Keratinocyte (primary cell): Measurements from ENCODE around the gene TP63.

Source experiments
- CTCF ChIP-seq, 3 experiments: IDR thresholded peaks in 1 of 3; conservative IDR thresholded peaks in 1 of 3; optimal IDR thresholded peaks in 1 of 3; 2 replicates in 2 of 3; 3 replicates in 1 of 3; pipeline versions ENCODE3 to v1.5.1; 2011; ENCODE audit warnings: low read length in 3 of 3, mild to moderate bottlenecking in 3 of 3, moderate library complexity in 2 of 3, control low read depth in 1 of 3, inconsistent platforms in 1 of 3; ENCODE audit not compliant: insufficient read depth in 2 of 3; ENCODE audit errors: extremely low read depth in 1 of 3
- EZH2 ChIP-seq: IDR thresholded peaks from one replicate; pipeline ENCODE4 v1.6.1; 2012; ENCODE audit warnings: inconsistent platforms, mild to moderate bottlenecking, low read length, moderate library complexity

GRCh38 chr3:189582179-189582578, 49.0 kb upstream of the TP63 start:
- TF ChIP-seq CTCF (optimal IDR thresholded peaks at IDR 0.05 in 1 of 3, IDR thresholded peaks at IDR 0.05 in 1 of 3, conservative IDR thresholded peaks at IDR 0.05 in 1 of 3; ENCODE audit: extremely low read depth in 1 of 3, insufficient read depth in 2 of 3, low read length in 3 of 3) = no peak
- no peak for TF ChIP-seq EZH2
